Cardiac septum (tissue), 1 donor: Measurements from ENCODE around the gene REXO1. TPM values are rescaled to one million over a fixed set of nuclear protein-coding genes. Genes with fewer than 3 reads are reported as not detected.

Experiments
- DNase-seq: peaks from one replicate; pipeline ENCODE4 v3.0.0-alpha.2; 2020; ENCODE audit warnings: low spot score
- intact Hi-C: fragments of 100-400 bp; cut with DNase I; formaldehyde crosslinking; loops from one replicate; pipeline ENCODE4 v1.14.0; 2022
- total RNA-seq: library from RNA; stranded (reverse); fragmentation: NEBNext Ultra II Directional; extraction: Animal tissue kit (Norgen Biotek cat#: 25700); gene quantifications from one replicate; pipeline ENCODE4 v1.2.1, GENCODE V29; 2021
- donor health status: DM: no; HTN: no; CAD: no.

REXO1 gene
- total RNA-seq, 1 donor from 2014 or later = 16.7 TPM

DNA sequence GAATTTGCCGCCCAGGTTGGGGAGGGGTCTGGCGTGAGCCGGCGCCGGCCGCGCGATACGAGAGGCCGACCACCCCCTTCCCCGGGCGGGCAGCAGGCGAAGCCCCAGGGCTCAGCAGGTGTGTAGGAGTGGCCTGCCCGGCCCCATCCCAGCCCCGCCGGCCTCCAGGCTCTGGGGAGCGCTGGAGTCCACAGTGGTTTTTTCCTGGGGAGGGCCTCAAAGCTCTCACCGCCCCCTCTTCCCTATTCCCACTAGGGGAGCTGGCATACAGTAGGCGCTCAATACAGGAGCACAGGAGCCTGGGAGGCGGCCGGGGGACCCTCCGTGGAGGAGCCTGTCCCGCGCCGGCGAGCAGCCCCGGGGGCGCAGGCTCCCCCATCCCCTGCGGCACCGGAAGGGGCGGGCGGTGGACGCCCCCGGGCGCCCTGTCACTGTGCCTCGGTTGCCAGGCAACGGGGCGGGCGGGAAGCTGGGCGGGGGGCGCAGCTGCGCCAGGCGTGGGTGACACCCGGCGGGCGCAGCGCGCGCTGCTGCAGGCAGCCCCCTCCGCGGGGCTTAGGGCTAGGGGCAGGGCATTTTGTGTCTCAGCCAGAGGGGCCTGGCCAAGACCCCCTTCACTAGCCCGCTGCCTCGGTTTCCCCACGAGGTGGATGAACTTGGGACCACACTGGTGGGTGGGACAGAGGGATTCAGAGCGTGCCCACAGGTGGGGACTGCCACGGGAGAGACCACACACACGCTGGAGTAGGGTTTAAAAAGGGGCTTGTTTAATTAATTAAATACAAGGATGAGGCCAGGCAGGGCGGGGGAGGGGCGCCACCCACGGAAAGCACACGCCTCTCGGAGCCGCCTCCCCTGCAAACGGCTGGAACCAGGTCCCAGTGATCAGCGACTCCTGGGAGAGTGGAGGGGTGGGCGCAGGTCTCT lies 3.6 kb upstream of the REXO1 start:
- DNase-seq = no peak
- intact Hi-C loops = no loop called here

DNA sequence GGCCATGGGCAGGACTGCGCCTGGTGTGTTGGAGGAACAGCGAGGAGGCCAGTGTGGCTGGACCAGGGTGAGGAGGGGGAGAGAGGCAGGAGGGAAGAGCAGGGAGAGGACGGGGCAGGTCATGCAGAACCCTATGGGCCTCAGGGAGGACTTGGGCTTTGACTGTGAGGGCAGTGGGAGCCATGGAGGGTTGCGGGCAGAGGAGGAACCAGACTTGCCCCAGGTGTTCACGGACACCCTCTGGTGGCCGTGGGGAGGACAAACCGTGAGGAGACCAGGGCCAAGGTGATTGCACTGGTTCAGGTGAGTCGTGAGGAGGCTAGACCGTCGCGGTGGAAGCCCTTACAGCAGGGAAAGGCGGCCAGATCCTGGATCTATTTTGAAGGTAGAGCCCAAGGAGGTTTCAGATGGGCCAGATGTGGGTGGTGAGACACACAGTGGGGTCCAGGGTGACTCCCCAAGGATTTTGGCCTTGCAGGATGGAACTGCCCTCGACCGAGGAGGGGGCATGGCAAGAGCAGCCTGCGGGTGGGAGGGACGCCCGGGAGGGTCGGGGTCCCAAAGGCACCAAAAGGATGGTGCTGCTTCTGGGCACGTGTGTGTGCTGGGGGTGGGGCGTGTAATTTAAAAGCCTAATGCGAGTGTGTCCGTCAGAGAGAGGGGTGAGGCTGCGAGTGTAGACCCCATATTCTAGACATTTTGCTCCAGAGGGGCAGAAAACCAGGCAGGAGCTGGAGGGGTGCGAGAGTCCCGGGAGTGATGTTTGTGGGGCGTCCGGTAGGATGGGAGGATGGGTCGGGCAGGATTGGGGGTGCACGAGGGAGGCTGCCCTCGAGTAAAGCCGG lies 2.7 kb upstream of the REXO1 start:
- intact Hi-C loops = no loop called here
- no peak for DNase-seq

GRCh38 chr19:1849886-1850398 lies 1.7 kb upstream of the REXO1 start:
- intact Hi-C loops = no loop called here
- no peak for DNase-seq

DNA sequence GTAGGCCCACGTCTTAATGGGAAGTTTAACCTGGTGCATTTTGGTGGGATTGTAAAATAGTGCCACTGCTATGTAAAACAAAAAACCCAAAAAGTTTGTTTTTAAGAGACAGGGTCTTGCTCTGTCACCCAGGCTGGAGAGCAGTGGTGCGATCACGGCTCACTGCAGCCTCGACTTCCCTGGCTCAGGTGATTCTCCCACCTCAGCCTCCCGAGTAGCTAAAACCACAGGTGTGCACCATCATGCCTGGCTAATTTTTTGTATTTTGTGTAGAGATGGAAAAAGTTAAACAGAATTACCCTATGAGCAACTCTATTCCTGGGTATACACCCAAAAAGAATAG lies 820 bp upstream of the REXO1 start:
- intact Hi-C loops = no loop called here

GRCh38 chr19:1847684-1848398 lies 442 bp downstream of the REXO1 start:
- intact Hi-C loops = no loop called here
- no peak for DNase-seq

More for the DNA sequence above, 820 bp upstream of the REXO1 start:
- DNase-seq = no peak

GRCh38 chr19:1847348-1847683 lies 967 bp downstream of the REXO1 start:
- intact Hi-C loops = no loop called here
- no peak for DNase-seq

DNA sequence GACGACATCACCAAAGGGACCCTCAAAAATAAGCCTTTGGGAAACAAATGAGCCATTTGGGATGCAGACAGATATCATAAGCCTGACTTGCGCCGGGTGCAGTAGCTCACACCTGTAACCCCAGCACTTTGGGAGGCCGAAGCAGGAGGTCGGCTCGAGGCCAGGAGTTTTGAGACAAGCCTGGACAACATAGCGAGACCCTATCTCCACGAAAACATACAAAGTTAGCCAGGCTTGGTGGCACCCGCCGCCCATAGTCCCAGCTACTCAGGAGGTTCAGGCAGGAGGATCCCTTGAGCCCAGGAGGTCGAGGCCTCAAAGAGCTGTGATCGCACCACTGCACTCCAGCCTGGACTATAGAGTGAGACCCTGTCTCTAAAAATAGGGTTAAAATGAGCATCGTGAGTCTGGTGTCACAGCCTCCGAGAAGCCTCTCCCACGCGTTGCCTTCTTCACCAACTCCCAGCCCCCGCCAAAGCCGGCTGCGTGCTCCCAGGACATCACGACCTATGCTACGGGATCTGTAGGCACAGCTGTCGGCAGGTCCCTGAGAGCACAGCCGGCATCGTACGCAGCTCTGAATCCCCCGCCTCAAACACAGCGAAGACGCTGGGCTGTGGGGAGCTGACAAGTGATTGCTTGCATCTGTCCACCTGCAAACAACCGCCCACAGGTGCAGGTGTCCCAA lies 1.6 kb downstream of the REXO1 start:
- intact Hi-C loops = no loop called here
- no peak for DNase-seq

- intact Hi-C loops = no loop called here
- DNase-seq = no peak
Measured at GRCh38 chr19:1845642-1846041, 2.6 kb downstream of the REXO1 start.

- DNase-seq = no peak
- intact Hi-C loops = no loop called here
Measured at GRCh38 chr19:1845125-1845515, 3.2 kb downstream of the REXO1 start.

- DNase-seq = no peak
- intact Hi-C loops = no loop called here
Measured at GRCh38 chr19:1844513-1845124, 3.7 kb downstream of the REXO1 start.

DNA sequence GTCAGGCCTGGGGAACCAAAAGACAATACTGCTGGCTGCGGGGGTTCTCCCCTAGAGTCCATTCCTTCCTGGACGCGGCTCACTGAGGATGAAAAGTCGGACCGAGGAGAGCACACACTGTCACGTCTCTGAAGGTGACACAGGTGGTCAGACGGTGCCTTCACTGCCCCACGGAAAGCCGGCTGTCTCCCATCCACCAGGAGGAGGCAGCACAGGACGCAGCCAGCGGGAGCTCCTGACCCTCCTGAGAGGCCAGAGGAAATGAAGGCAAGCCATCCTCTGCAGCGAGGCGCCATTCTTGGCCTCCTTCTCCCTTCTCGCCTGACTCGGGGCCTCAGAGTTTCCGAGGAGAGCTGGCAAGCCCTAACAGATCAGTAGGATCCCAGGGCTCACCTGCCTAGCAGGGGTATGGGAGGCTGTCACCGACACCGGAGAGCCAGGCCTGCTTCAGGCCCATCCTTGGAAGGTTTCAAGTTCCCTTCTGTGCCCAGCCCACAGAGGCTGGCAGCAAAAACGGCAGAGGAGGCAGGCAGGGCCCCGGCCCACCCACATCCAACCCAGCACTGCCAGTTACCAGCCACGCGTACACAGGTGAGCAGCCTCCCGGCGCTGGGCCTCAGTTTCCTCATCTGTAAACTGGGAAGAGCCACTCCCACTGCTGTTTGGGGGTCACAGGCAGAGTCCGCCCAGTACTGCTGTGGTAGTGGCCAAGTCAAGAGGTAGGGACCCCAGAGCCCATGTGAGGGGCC lies 4.5 kb downstream of the REXO1 start:
- no peak for DNase-seq
- intact Hi-C loops = no loop called here

GRCh38 chr19:1843116-1843515 lies 5.2 kb downstream of the REXO1 start:
- no peak for DNase-seq
- intact Hi-C loops = no loop called here

GRCh38 chr19:1841209-1841924 lies 6.9 kb downstream of the REXO1 start:
- intact Hi-C loops = no loop called here
- DNase-seq = no peak

GRCh38 chr19:1840541-1841115 lies 7.7 kb downstream of the REXO1 start:
- no peak for DNase-seq
- intact Hi-C loops = no loop called here

- intact Hi-C loops = no loop called here
- DNase-seq = no peak
Measured at GRCh38 chr19:1839658-1840540, 8.4 kb downstream of the REXO1 start.

DNA sequence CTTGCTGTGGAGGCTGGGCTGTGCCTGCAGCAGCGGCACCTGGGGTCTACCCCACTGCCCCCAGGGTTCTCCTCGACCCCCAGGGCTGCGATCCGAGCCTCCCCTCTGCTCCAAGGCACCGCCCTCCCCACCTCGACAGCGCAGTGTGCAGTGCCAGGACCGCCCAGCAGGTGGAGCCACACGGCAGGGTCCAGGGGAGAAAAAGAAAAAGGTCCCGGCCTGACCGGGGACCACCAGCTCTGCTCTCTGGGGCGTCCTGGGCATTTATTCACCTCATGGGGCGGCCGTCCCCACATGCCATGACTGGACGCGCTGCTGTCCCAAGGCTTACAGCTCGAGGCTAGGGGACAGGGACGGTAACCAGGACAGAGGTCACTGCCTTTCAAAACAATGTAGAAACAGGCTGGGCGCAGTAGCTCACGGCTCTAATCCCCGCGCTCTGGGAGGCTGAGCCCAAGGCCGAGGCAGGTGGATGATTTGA lies 10.6 kb downstream of the REXO1 start:
- DNase-seq = no peak

More for the DNA sequence above, 10.6 kb downstream of the REXO1 start:
- intact Hi-C loops = no loop called here
